GM21390 (cell line): Measurements from ENCODE around the gene TMEM125.

Experiments used
- ATAC-seq: cut with Tn5 transposase; IDR thresholded peaks from one replicate; pipeline ENCODE4 v1.9.1; 2021; ENCODE audit not compliant: unreplicated experiment

The TMEM125 gene

GRCh38 chr1:43272576-43273571 lies 3.1 kb downstream of the TMEM125 start:
- ATAC-seq: no peak

DNA sequence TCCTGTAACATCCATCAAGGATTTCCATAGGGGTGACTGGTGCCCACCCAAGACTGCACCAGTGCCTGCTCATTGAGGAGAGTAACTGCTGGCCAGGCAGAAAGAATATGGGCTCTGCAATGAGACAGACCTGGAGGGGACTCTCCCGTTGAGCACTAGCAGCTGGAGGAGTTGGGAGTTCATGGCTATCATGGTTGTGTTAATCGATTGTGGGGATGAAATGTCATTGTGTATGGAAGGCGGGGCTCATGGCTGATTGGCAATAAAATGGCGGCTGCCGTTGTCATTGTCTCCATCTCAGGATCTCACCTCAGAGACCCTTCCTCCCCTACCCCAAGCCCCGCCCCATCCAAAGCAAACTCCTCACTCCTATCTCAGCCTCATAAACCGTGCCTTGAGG lies 3.9 kb downstream of the TMEM125 start:
- no peak for ATAC-seq

DNA sequence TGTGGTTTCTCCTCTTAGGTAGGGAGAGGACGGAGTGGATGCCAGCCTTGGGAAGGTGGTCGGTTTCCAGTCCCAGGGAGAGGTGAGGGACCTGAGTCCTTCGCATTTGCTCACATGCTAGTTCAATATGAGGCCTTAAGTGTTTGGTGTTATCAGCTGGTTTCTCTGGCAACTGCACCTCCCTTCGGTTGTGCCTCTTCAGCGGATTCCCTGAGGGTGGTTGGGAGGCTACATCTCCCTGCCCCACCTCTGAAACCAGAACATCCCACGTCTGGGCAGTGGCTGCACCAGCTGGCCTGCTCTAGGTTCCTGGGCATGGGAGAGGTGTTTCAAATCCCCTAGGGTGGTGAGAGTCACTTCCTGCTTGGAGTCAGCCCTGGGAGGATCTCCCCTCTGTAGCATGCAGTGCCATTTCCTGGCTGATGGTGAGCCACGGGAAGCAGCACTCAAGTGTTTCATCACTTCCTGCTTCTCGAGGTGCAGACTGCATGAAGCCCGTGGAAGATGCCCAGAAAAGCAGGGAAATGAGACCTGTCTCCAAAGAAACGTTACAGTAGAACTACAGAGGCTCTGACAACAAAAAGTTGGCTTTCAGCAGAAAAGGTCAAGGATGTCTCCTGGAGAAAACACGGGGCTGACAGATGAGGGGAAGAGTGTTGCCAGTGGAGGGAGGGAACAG lies 4.5 kb downstream of the TMEM125 start:
- no peak for ATAC-seq

DNA sequence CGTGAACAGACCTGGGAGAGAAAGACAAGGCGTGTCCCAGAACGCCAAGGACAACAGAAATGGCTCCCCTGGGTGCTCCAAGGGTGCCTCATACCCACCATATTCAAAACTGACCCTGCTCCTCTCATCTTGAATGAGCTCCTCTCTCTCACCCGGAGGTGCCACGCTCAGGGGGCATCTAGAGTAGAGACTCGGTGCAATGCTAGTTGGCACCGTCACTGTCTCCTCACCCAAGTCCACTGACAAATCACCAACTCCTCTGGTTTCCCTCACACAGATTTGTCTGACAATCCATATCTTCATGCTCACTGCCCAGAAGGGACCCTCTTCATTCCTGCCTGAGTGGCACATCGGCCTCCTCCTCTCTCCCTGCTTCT lies 5.0 kb downstream of the TMEM125 start:
- ATAC-seq: no peak

DNA sequence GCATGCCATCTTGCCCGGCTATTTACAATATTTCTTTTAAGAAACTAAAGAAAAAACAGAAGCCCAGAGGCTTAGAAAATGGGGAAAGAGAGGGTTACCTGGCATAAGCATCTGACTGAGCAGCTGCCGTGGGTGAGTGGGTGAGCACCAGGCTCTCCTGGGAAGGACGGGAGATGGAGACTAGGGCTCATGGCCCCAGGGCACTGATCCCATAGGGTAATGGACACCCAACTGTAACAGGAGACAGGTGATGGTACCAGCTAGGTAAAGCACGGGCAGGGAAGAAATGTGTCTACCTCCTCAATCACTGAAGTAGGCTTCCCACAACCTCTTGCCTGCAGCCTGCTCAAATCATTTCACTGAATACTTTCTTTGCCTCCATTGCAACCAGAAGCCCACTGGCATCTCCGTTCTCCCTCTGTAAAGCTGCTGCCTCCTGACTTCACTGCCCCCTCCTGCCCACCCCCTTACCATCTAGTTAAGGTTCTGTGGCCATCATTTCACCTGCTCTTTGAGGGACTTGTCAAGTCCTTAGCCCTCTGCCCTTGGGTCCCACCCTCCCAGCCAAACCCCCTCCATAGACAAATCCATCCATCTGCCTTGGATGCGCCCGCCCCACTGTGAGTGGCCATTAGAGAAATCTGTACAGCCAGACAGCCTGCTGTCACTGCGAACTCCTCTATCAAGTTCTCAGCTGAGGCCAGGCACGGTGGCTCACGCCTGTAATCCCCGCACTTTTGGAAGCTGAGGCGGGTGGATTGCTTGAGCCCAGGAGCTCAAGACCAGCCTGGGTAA lies 6.2 kb downstream of the TMEM125 start:
- no peak for ATAC-seq

- ATAC-seq: no peak
These were observed 6.9 kb downstream of the TMEM125 start for GRCh38 chr1:43276673-43277072.

DNA sequence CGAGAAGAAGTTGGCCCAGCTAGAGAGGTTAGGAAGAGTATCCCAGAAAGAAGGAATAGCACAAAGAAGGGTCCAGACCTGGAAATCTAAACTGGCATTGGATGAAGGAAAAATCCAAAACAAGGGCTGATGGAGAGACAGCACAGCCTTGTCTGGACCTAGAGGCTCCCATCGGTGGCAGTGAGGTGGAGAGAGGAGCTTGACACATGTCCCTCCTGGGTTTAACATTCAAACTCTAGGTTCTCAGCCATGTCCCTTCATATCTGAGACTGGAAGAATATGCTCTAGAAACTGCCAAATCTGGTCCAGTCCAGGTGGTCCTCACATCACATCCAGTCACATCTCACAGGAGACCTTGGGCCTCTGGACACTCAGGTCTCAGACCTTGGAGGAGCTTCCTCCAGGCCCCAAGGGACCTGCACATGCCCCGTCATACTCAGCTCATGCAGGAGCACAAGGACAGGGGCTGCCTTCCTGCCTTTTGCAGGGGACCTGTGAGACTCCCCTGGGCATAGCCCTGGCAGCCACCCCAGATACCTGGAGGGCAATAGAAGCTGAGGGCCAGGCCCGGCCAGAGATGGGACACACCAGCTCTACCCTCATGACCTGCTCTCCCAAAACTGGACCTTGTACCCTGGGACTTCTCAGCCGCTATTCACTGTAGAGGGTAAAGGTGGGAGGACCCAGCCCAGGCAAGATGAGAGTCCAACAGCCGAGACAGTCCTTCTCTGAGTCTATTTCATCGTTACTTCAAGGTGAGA lies 7.5 kb downstream of the TMEM125 start:
- ATAC-seq: no peak

GRCh38 chr1:43279161-43279560 lies 9.4 kb downstream of the TMEM125 start:
- ATAC-seq: no peak

DNA sequence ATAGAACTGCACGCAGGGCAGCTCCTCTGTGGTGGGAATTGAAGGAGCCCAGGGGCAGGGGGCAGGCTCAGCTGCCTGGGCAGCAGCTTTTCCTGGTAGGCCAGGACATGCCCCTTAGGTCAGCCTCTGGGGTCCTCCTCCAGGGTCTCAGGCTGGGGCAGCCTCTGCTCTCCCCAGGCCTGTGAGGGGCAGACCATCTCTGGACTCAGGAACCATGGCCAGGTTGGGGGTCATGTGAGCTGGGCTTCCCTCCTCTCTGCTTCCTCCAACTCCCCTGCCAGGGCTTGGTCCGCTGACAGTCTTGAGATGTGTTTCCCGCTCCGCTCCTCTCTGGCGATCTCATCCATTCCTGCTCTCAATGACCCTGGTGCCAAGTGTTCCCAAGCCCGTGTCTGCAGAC lies 9.9 kb downstream of the TMEM125 start:
- no peak for ATAC-seq

GRCh38 chr1:43280692-43281091 lies 10.9 kb downstream of the TMEM125 start:
- no peak for ATAC-seq

DNA sequence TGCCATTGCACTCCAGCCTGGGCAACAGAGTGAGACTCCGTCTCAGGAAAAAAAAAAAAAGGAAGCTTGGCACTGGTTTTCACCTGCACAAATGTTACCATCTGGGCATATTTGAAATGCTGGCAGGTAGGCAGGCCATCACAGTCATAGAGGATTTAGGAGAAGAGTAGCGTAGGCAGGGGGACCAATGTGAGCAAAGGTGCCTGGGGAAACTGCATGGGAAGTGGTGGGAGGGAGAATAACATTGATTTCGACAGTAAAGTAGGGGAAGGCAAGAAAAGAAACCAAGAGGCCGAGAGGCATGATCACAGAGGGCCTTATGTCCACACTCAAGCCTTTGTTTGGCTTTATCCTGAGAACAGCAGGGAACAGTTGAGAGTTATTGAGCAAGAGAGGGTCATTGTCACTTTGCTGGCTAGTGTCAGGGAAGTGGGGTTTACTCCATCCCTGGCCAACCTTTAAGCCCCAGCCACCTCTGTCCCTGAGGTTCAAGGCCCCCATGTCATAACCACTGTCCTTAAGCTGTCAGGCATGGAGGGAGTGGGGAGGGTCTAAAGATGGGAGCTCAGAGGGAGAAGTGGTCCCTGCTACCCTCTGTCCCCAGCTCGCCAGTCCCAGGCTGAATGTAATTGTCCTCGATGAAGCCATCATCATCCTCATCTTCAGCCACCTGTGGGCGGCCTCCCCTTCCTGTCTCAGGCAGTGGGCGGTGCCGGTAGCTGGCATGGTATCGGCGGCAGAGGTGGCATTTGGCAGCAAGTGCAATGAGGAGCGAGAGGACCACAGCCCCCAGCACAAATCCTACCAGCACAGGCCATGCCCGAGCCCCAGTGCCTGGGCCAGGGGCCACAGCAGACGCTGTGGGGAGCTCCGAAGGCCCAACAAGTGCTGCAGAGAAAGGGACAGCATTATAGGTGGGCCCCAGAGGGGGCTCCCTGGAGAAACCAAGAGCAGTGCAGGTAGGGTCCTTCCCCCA lies 12.7 kb downstream of the TMEM125 start:
- no peak for ATAC-seq

GRCh38 chr1:43284065-43284464 lies 14.3 kb downstream of the TMEM125 start:
- no peak for ATAC-seq

DNA sequence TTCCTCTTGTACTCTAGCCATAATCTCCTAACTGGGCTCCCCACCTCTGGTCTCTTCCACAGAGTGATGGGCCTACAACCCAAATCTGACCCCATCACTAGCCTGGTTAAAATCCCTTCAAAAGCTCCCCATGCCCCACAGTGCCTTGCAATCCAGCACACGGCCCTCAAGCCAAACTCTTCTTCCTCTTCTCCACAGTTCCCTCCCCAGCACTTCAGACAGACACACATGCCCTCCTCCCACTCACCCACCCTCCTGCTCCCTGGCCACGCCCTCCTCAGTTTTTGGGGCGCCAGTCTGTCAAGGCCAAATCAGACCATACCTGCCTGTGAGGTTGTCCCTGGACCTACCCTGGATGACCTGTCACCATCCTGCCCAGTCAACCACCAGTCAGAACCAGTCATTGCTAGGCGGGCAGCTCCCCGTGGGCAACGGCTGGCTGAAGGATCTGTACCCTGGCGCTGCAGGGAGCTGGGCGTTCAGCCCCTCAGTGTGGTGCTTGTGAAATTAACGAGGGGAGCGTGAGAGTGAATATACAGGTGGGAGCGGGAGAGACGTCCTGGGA lies 14.8 kb downstream of the TMEM125 start:
- ATAC-seq: no peak

DNA sequence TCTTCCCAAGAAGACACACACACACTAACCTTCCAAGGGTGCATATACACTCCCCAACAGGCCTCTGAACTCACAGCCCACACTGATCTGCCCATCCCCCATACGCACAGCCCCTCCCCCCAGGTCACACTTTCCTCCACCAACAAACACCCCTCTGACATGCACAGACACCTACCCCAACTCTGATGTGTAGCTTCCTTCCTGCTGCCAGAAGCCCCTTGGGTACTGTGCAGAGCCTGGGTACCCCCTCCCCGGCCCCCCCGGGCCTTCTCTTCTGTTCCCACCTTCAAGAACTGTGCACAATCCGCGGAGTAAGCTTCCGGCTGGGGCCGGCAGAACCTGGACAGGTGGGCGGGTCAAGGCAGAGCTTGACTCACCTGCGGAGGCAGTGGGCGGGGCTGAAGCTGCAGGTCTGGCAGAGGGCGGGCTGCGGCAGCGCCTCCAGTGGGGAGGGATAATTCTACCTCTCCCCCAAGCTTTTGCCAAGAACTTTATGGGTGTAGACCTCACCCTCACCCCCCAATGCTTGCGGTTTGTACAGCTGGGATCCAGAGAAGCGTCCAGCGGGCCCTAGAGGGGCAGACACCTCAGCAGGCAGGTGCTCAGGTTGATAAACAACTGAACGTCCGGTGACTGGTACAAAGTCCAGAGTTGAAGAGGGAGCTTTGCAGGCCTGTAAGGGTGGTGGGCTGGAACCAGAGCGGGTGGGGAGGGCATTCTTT lies 15.6 kb downstream of the TMEM125 start, which contains the start of gene C1orf210:
Gene C1orf210, minus strand, starts transcription at position 313 of the 722 bp plus-strand sequence. CDS start 2,311 bp downstream, outside the sequence.
- no peak for ATAC-seq

DNA sequence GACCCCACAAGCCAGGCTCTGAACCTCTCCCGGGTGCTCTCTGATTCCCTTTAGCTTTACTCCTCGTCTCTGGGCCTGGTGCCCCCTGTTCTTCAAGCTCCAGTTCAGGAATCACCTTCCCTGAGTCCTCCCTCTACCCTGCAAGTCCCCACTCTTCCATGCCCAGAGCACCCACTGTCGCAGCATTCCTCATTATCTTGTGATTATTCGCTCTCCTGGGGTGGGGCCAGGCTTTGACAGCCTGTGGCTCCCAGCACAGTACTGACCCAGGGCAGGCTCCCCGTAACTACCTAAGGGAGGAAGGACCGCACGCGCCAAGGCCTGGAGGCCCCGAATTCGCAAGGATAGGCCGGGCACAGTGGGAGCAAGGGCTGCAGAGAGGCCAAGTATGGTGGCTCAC lies 16.3 kb downstream of the TMEM125 start:
- ATAC-seq: no peak

GRCh38 chr1:43286533-43286932 lies 16.8 kb downstream of the TMEM125 start:
- no peak for ATAC-seq

- ATAC-seq: no peak
These were observed 18.4 kb downstream of the TMEM125 start for GRCh38 chr1:43288058-43288784.
